Neural cell (in vitro differentiated cells): ENCODE results near the gene MTHFD1L. TPM values are rescaled to one million over a fixed set of nuclear protein-coding genes. Genes with fewer than 3 reads are reported as not detected.

Experiments used
- H2AFZ ChIP-seq: fragments of 200-600, 300-800 bp; sonication (generic), shearing (Covaris generic); 2 replicates; pipeline ENCODE4 v1.6.0; 2014; ENCODE audit warnings: low read depth, mild to moderate bottlenecking, antibody characterized with exemption, low read length, moderate library complexity
- H3F3A ChIP-seq: fragments of 200-600 bp; shearing (Covaris generic); 2 replicates; pipeline ENCODE4 v1.6.1; 2016; ENCODE audit warnings: mild to moderate bottlenecking, moderate library complexity, mixed read lengths, antibody characterized with exemption, low read length; ENCODE audit not compliant: insufficient read depth, poor library complexity, severe bottlenecking
- H3K27ac ChIP-seq: fragments of 200-600, 300-800 bp; sonication (generic), shearing (Covaris generic); 2 replicates; pipeline ENCODE4 v1.5.1; 2014; ENCODE audit warnings: mild to moderate bottlenecking, low read length, moderate library complexity
- H3K27me3 ChIP-seq: fragments of 300-800, 200-600 bp; sonication (generic), shearing (Covaris generic); 2 replicates; pipeline ENCODE4 v1.6.0; 2014; ENCODE audit warnings: mild to moderate bottlenecking, low read depth, low read length, moderate library complexity; ENCODE audit not compliant: insufficient read depth
- H3K36me3 ChIP-seq: fragments of 300-800, 200-600 bp; sonication (generic), shearing (Covaris generic); 2 replicates; pipeline ENCODE4 v1.5.1; 2014; ENCODE audit warnings: mild to moderate bottlenecking, antibody characterized with exemption, low read length, moderate library complexity; ENCODE audit not compliant: insufficient read depth
- H3K4me2 ChIP-seq: fragments of 300-800, 200-600 bp; sonication (generic), shearing (Covaris generic); 2 replicates; pipeline ENCODE4 v1.6.0; 2014; ENCODE audit warnings: mild to moderate bottlenecking, low read length
- H3K4me3 ChIP-seq: fragments of 300-800, 200-600 bp; sonication (generic), shearing (Covaris generic); 2 replicates; pipeline ENCODE4 v1.5.1; 2014; ENCODE audit warnings: mild to moderate bottlenecking, low read length, moderate library complexity
- H3K79me2 ChIP-seq: fragments of 200-600 bp; shearing (Covaris generic); replicated peaks from 2 replicates; pipeline ENCODE4 v1.6.0; 2014; ENCODE audit warnings: mild to moderate bottlenecking, low read length, moderate library complexity; ENCODE audit not compliant: insufficient read depth
- H3K9ac ChIP-seq: fragments of 300-800, 200-600 bp; sonication (generic), shearing (Covaris generic); 2 replicates; pipeline ENCODE4 v1.6.1; 2016; ENCODE audit warnings: mild to moderate bottlenecking, low read length, mixed read lengths
- H3K9me2 ChIP-seq: fragments of 200-600 bp; shearing (Covaris generic); 2 replicates; pipeline ENCODE4 v1.6.1; 2016; ENCODE audit warnings: mild to moderate bottlenecking, low read length, mixed read lengths; ENCODE audit not compliant: insufficient read depth
- H3K9me3 ChIP-seq: fragments of 200-600, 300-800 bp; sonication (generic), shearing (Covaris generic); 2 replicates; pipeline ENCODE4 v1.6.1; 2016; ENCODE audit warnings: mild to moderate bottlenecking, mixed run types, low read length, moderate library complexity, mixed read lengths
- H4K20me1 ChIP-seq: fragments of 200-600 bp; shearing (Covaris generic); 2 replicates; pipeline ENCODE4 v1.6.1; 2016; ENCODE audit warnings: mild to moderate bottlenecking, mixed run types; ENCODE audit not compliant: insufficient read depth
- CTCF ChIP-seq: fragments of 450-650 bp; IDR thresholded peaks from 2 replicates; pipeline ENCODE4 v1.5.1; 2014; ENCODE audit warnings: antibody characterized with exemption, mild to moderate bottlenecking, moderate library complexity; ENCODE audit not compliant: poor library complexity, severe bottlenecking
- EP300 ChIP-seq: fragments of 450-650 bp; conservative IDR thresholded peaks from 2 replicates; pipeline ENCODE4 v1.6.1; 2014; ENCODE audit warnings: antibody characterized with exemption, mild to moderate bottlenecking, moderate library complexity; ENCODE audit not compliant: poor library complexity, severe bottlenecking
- EZH2 ChIP-seq: fragments of 200-600, 300-800 bp; shearing (Covaris generic), sonication (generic); IDR thresholded peaks from 2 replicates; pipeline ENCODE4 v1.6.1; 2014; ENCODE audit warnings: antibody characterized with exemption, low read length, borderline replicate concordance, mild to moderate bottlenecking; ENCODE audit not compliant: insufficient read depth, poor library complexity, severe bottlenecking
- MXI1 ChIP-seq: fragments of 450-650 bp; conservative IDR thresholded peaks from 2 replicates; pipeline ENCODE4 v1.6.1; 2014; ENCODE audit warnings: antibody characterized with exemption, mild to moderate bottlenecking; ENCODE audit not compliant: poor library complexity, severe bottlenecking
- POLR2AphosphoS5 ChIP-seq: IDR thresholded peaks from 2 replicates; pipeline ENCODE4 v1.6.1; 2012
- RAD21 ChIP-seq: fragments of 450-650 bp; conservative IDR thresholded peaks from 2 replicates; pipeline ENCODE4 v1.6.1; 2014; ENCODE audit warnings: antibody characterized with exemption, mild to moderate bottlenecking, moderate library complexity
- REST ChIP-seq: IDR thresholded peaks from 2 replicates; pipeline ENCODE4 v1.6.1; 2012; ENCODE audit warnings: borderline replicate concordance
- SMC3 ChIP-seq: fragments of 450-650 bp; conservative IDR thresholded peaks from 2 replicates; pipeline ENCODE4 v1.6.1; 2014; ENCODE audit warnings: antibody characterized with exemption, mild to moderate bottlenecking, moderate library complexity; ENCODE audit not compliant: poor library complexity
- TAF1 ChIP-seq: IDR thresholded peaks from 2 replicates; pipeline ENCODE4 v1.6.1; 2012; ENCODE audit warnings: low read depth
- polyA plus RNA-seq: library from polyadenylated mRNA; depleted of rRNA; stranded (reverse); fragments of >200 nt; gene quantifications from 2 replicates; pipeline ENCODE4 v1.2.3, GENCODE V29; 2014

MTHFD1L gene
- polyA plus RNA-seq, 1 donor from 2014 or later = 6.3 TPM

- no peak overlapping the region for H3K9ac ChIP-seq
- no peaks in the 10 kb centered on the region for H3K36me3 ChIP-seq
- TF ChIP-seq CTCF (no peak), REST (no peak), RAD21 (no peak), MXI1 (no peak), POLR2AphosphoS5 (no peak), EP300 (no peak), TAF1 (no peak), SMC3 (no peak), EZH2 (no peak)
- H3K4me3 ChIP-seq = no peak overlapping the region
- H3F3A ChIP-seq = no peaks in the 10 kb centered on the region
- no peak overlapping the region for H2AFZ ChIP-seq
- no peaks in the 10 kb centered on the region for H3K9me3 ChIP-seq
- no peak overlapping the region for H3K4me2 ChIP-seq
- H3K27ac ChIP-seq = no peak overlapping the region
- no peaks in the 10 kb centered on the region for H3K27me3 ChIP-seq
- H4K20me1 ChIP-seq = no peaks in the 10 kb centered on the region
- H3K9me2 ChIP-seq = no peaks in the 10 kb centered on the region
- no peaks in the 10 kb centered on the region for H3K79me2 ChIP-seq
These were observed 235.8 kb downstream of the MTHFD1L start for GRCh38 chr6:151101161-151101815.

- TF ChIP-seq MXI1 = no peak
- TF ChIP-seq POLR2AphosphoS5 = no peak
- TF ChIP-seq CTCF = no peak
- no peak for TF ChIP-seq EP300
- TF ChIP-seq RAD21 = no peak
- TF ChIP-seq TAF1 = no peak
- TF ChIP-seq EZH2 = no peak
- no peak for TF ChIP-seq SMC3
- TF ChIP-seq REST = no peak
- Histone ChIP-seq H3K4me2 (no peak overlapping the region), H3K9me2 (no peaks in the 10 kb centered on the region), H3K9ac (no peak overlapping the region), H4K20me1 (no peaks in the 10 kb centered on the region), H3K9me3 (no peaks in the 10 kb centered on the region), H2AFZ (no peak overlapping the region), H3K36me3 (no peaks in the 10 kb centered on the region), H3K27ac (no peak overlapping the region), H3K79me2 (no peaks in the 10 kb centered on the region), H3K27me3 (no peaks in the 10 kb centered on the region), H3F3A (no peaks in the 10 kb centered on the region), H3K4me3 (no peak overlapping the region)
These were observed 236.6 kb downstream of the MTHFD1L start for GRCh38 chr6:151101816-151102694.
